RWPE2 (cell line): ENCODE data around the gene CNBD2.

Experiments used
- ATAC-seq: fragments of 200-7000 bp; cut with Tn5 transposase; 3 replicates; pipeline ENCODE4 v1.9.1; 2021; ENCODE audit warnings: low read depth
- DNase-seq: peaks from one replicate; pipeline ENCODE4 v3.0.0-alpha.2; 2020; ENCODE audit warnings: low spot score
- H3K27ac ChIP-seq: fragments of 450-650 bp; 2 replicates; pipeline ENCODE4 v1.5.1; 2017; ENCODE audit warnings: mild to moderate bottlenecking; ENCODE audit not compliant: poor library complexity, severe bottlenecking
- H3K27me3 ChIP-seq: fragments of 250-450 bp; sonication (Bioruptor Pico); 2 replicates; pipeline ENCODE4 v1.5.1; 2021; ENCODE audit warnings: mild to moderate bottlenecking, moderate library complexity; ENCODE audit not compliant: insufficient read depth, poor library complexity, severe bottlenecking
- H3K36me3 ChIP-seq: fragments of 250-450 bp; sonication (Bioruptor Pico); 2 replicates; pipeline ENCODE4 v1.5.1; 2020; ENCODE audit warnings: low read depth, mild to moderate bottlenecking, moderate library complexity
- H3K4me1 ChIP-seq: fragments of 250-450 bp; sonication (Bioruptor Pico); 2 replicates; pipeline ENCODE4 v1.5.1; 2021; ENCODE audit warnings: mild to moderate bottlenecking, moderate library complexity; ENCODE audit not compliant: insufficient read depth, poor library complexity, severe bottlenecking
- H3K4me3 ChIP-seq: fragments of 250-450 bp; sonication (Bioruptor Pico); 2 replicates; pipeline ENCODE4 v1.5.1; 2021; ENCODE audit warnings: mild to moderate bottlenecking, moderate library complexity; ENCODE audit not compliant: severe bottlenecking
- H3K9me3 ChIP-seq: fragments of 250-450 bp; sonication (Bioruptor Pico); 2 replicates; pipeline ENCODE4 v1.5.1; 2021; ENCODE audit warnings: mild to moderate bottlenecking, moderate library complexity; ENCODE audit not compliant: severe bottlenecking
- CTCF ChIP-seq: fragments of 450-650 bp; IDR thresholded peaks from one replicate; pipeline ENCODE4 v1.5.1; 2017; ENCODE audit warnings: mild to moderate bottlenecking, moderate library complexity; ENCODE audit not compliant: poor library complexity, severe bottlenecking

Gene CNBD2

GRCh38 chr20:35972462-35972861 is 4.1 kb downstream of the CNBD2 start:
- no peak overlapping the region for H3K27ac ChIP-seq
- DNase-seq (no peak), ATAC-seq (no peak)
- H3K9me3 ChIP-seq, result no peaks in the 10 kb centered on the region
- H3K27me3 ChIP-seq, result no peaks in the 10 kb centered on the region
- H3K4me3 ChIP-seq, result no peak overlapping the region
- no peaks in the 10 kb centered on the region for H3K4me1 ChIP-seq
- no peaks in the 10 kb centered on the region for H3K36me3 ChIP-seq
- TF ChIP-seq CTCF, result no peak

GRCh38 chr20:35974256-35974655 is 5.9 kb downstream of the CNBD2 start:
- TF ChIP-seq CTCF, result no peak
- no peak overlapping the region for H3K27ac ChIP-seq
- no peak overlapping the region for H3K4me3 ChIP-seq
- no peaks in the 10 kb centered on the region for H3K27me3 ChIP-seq
- ATAC-seq, result peak; percentile 15; the same call in 1 of the 3 replicates
- no peaks in the 10 kb centered on the region for H3K36me3 ChIP-seq
- no peak for DNase-seq
- H3K9me3 ChIP-seq, result no peaks in the 10 kb centered on the region
- H3K4me1 ChIP-seq, result no peaks in the 10 kb centered on the region

GRCh38 chr20:35975576-35976373 is 7.4 kb downstream of the CNBD2 start:
- no peak for DNase-seq
- no peaks in the 10 kb centered on the region for H3K36me3 ChIP-seq
- no peak for ATAC-seq
- H3K4me3 ChIP-seq, result no peak overlapping the region
- no peaks in the 10 kb centered on the region for H3K27me3 ChIP-seq
- H3K27ac ChIP-seq, result no peak overlapping the region
- no peak for TF ChIP-seq CTCF
- no peaks in the 10 kb centered on the region for H3K9me3 ChIP-seq
- no peaks in the 10 kb centered on the region for H3K4me1 ChIP-seq

- Histone ChIP-seq H3K9me3 (no peaks in the 10 kb centered on the region), H3K4me3 (no peak overlapping the region), H3K27me3 (no peaks in the 10 kb centered on the region), H3K36me3 (no peaks in the 10 kb centered on the region), H3K4me1 (no peaks in the 10 kb centered on the region), H3K27ac (no peak overlapping the region)
- no peak for DNase-seq
- TF ChIP-seq CTCF, result no peak
- ATAC-seq, result no peak
These were observed 9.7 kb downstream of the CNBD2 start for GRCh38 chr20:35978041-35978513.

- no peaks in the 10 kb centered on the region for H3K36me3 ChIP-seq
- H3K27ac ChIP-seq, result no peak overlapping the region
- no peak overlapping the region for H3K4me3 ChIP-seq
- DNase-seq, result no peak
- ATAC-seq, result no peak
- H3K9me3 ChIP-seq, result no peaks in the 10 kb centered on the region
- H3K27me3 ChIP-seq, result no peaks in the 10 kb centered on the region
- no peak for TF ChIP-seq CTCF
- H3K4me1 ChIP-seq, result no peaks in the 10 kb centered on the region
These were observed 11.2 kb downstream of the CNBD2 start for GRCh38 chr20:35979544-35979943.
